ENCODE results near the gene MCM3AP. TPM values are rescaled to one million over a fixed set of nuclear protein-coding genes. Genes with fewer than 3 reads are reported as not detected.
A peak's percentile ranks its signal among the peaks of the same experiment; 100 is the strongest.
"Not testable (repeated sequence)": the region's sequence is repeated elsewhere in the genome, so short reads cannot be mapped to it uniquely, and the experiment has no call there.

Gene MCM3AP
- polyA plus RNA-seq, 6 donors from 2014 or later: 16.3 to 57.9 (median 38.9) TPM

DNA sequence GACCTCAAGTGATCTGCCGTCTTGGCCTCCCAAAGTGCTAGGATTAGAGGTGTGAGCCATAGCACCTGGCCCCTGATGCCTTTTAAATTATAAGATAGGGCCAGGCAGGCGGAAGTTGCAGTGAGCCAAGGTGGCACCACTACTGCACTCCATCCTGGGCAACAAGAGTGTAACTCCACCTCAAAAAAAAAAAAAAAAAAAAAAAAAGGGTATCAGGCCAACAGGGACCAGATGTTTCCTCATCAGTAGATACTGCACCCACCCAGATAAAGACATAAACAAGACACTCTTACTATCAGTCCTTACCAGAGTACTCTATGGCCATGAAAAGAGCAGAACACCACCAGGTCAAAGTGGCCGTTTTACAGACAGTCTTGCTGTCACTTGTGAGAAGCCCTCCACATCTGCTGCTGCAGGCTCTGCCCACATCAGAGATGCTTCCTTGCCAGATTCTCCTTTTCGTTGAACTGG lies 35.0 kb upstream of the MCM3AP start:
- Mint-ChIP-seq H3K4me1 (peaks cover 3 to 26% (median 8%) of the 10 kb centered on the region in 3 donors), H3K27ac (peak overlapping the region in 1 of 6 donors; percentile 50)
- no peak for ATAC-seq (ENCODE audit: low read depth in 2 of 2)

GRCh38 chr21:46319186-46319585 lies 33.8 kb upstream of the MCM3AP start:
- no peaks in the 10 kb centered on the region for H3K36me3 Mint-ChIP-seq
- H3K9me3 Mint-ChIP-seq: no peaks in the 10 kb centered on the region
- H3K27me3 Mint-ChIP-seq: no peaks in the 10 kb centered on the region
- no peak for DNase-seq
- no peak for ATAC-seq (ENCODE audit: low read depth in 2 of 2)
- H3K27ac Mint-ChIP-seq: no peak overlapping the region
- no peak overlapping the region for H3K4me3 Mint-ChIP-seq
- H3K4me1 Mint-ChIP-seq: peaks cover 0 to 23% (median 7%) of the 10 kb centered on the region in 3 donors

More for the DNA sequence above, 35.0 kb upstream of the MCM3AP start:
- Mint-ChIP-seq H3K36me3 (no peaks in the 10 kb centered on the region), H3K27me3 (no peaks in the 10 kb centered on the region), H3K9me3 (no peaks in the 10 kb centered on the region), H3K4me3 (peak overlapping the region in 3 of 8 donors; percentile 38 to 73 (median 66))
- no peak for DNase-seq

DNA sequence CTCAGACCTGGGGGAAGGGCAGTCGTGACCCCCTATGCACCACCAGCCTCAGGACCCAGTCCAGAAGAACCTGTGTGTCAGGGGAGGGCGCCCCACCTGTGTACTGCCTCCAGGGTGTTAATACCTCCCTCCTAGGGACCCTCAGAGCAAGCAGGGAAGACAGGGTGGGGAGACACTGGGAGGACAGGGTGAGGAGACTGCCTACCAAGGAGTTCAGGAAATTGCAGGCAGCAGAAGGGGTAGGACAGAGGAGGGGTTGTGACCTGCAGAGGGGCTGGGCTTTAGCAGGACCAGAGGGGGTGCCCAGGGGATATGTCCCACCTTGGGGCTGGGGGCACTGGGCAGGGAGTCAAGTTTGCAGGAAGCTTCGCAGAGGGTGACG lies 33.0 kb upstream of the MCM3AP start:
- ATAC-seq (ENCODE audit: low read depth in 2 of 2): no peak
- no peaks in the 10 kb centered on the region for H3K27me3 Mint-ChIP-seq
- no peak overlapping the region for H3K4me3 Mint-ChIP-seq
- no peaks in the 10 kb centered on the region for H3K9me3 Mint-ChIP-seq
- no peak for DNase-seq
- H3K27ac Mint-ChIP-seq: no peak overlapping the region
- H3K4me1 Mint-ChIP-seq: peaks cover 0 to 23% (median 3%) of the 10 kb centered on the region in 3 donors
- H3K36me3 Mint-ChIP-seq: no peaks in the 10 kb centered on the region

DNA sequence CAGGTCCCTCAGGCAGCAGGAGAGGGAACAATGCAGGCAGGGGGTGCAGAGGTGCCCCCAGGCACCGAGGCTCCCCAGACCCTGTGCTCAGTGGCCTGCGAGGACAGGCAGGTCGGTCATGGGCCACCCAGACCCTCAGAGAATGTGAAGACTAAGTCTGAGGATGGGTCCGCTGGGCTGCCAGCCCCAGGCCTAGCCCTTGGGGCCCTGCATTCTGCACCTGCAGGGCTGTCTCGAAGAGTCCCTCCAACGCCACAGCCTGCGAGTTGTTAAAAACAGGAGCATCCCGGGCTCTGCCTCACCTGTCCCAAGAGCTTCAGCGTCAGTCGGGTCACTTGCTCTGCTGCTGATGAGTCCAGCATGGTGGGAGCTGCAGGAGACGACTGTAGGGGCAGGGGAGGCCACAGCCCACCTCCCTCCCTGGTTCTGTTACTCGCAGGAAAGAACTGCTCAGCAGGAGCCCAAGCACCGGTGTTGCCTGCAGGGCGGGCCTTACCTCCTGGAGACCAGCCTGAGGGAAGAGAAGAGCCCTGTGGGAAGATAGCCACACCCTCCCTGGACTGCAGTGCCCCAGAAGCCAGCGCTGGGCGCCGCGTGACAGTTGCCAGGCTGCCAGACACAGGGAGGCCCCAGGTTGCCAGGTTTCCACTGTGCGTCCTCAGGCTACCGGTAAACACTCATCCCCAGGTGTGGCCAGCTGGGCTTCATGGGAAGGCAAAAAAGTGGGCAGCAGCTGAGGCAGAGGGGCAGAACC lies 32.5 kb upstream of the MCM3AP start:
- no peak for DNase-seq
- peaks cover 0 to 19% (median 3%) of the 10 kb centered on the region in 3 donors for H3K4me1 Mint-ChIP-seq
- no peak overlapping the region for H3K27ac Mint-ChIP-seq
- ATAC-seq (ENCODE audit: low read depth in 2 of 2): no peak
- no peaks in the 10 kb centered on the region for H3K9me3 Mint-ChIP-seq
- no peaks in the 10 kb centered on the region for H3K27me3 Mint-ChIP-seq
- no peaks in the 10 kb centered on the region for H3K36me3 Mint-ChIP-seq
- H3K4me3 Mint-ChIP-seq: no peak overlapping the region

GRCh38 chr21:46316708-46317324 lies 31.4 kb upstream of the MCM3AP start:
- DNase-seq: no peak
- no peak overlapping the region for H3K27ac Mint-ChIP-seq

GRCh38 chr21:46314441-46315020 lies 29.1 kb upstream of the MCM3AP start:
- Mint-ChIP-seq H3K36me3 (no peaks in the 10 kb centered on the region), H3K4me3 (no peak overlapping the region), H3K4me1 (no peaks in the 10 kb centered on the region), H3K27ac (no peak overlapping the region), H3K9me3 (no peaks in the 10 kb centered on the region), H3K27me3 (no peaks in the 10 kb centered on the region)
- ATAC-seq (ENCODE audit: low read depth in 2 of 2) (no peak), DNase-seq (no peak)

More at GRCh38 chr21:46316708-46317324, 31.4 kb upstream of the MCM3AP start:
- no peaks in the 10 kb centered on the region for H3K27me3 Mint-ChIP-seq
- H3K4me3 Mint-ChIP-seq: no peak overlapping the region
- no peaks in the 10 kb centered on the region for H3K9me3 Mint-ChIP-seq
- peaks cover 0 to 9% (median 3%) of the 10 kb centered on the region in 3 donors for H3K4me1 Mint-ChIP-seq
- ATAC-seq (ENCODE audit: low read depth in 2 of 2): no peak
- no peaks in the 10 kb centered on the region for H3K36me3 Mint-ChIP-seq

DNA sequence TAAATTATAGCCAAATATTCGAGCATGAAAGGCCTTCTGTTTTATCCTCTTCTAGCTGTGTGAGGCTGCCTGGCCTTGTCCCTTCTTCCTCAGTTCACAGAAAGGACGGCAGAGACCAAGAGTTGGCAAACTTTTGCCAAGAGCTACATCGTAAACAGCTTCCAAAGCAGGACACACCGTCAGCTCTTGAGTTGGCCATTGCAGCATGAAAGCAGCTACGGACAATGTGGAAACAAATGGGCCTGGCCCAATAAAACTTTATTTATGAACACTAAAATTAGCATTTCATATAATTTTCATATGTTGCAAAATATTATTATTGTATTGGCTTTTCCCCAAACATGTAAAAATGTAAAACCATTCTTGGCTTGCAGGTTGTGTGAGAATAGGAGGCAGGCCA lies 27.5 kb upstream of the MCM3AP start:
- no peak for DNase-seq
- no peaks in the 10 kb centered on the region for H3K9me3 Mint-ChIP-seq
- H3K4me1 Mint-ChIP-seq: no peaks in the 10 kb centered on the region
- no peaks in the 10 kb centered on the region for H3K36me3 Mint-ChIP-seq
- no peaks in the 10 kb centered on the region for H3K27me3 Mint-ChIP-seq
- H3K4me3 Mint-ChIP-seq: no peak overlapping the region
- H3K27ac Mint-ChIP-seq: no peak overlapping the region
- ATAC-seq (ENCODE audit: low read depth in 2 of 2): no peak

DNA sequence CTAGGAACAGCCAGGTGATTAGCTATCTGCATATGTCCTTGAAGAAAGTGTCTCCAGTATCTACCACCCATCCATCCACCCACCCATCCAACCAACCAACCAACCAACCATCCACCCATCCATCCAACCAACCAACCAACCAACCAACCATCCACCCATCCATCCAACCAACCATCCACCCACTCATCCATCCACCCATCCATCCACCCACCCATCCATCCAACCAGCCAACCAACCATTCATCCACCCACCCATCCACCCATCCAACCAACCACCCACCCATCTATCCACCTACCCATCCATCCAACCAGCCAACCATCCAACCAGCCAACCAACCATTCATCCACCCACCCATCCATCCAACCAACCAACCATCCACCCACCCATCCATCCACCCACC lies 26.2 kb upstream of the MCM3AP start:
- Mint-ChIP-seq H3K36me3 (no peaks in the 10 kb centered on the region), H3K27me3 (no peaks in the 10 kb centered on the region), H3K27ac (no peak overlapping the region), H3K9me3 (no peaks in the 10 kb centered on the region), H3K4me1 (no peaks in the 10 kb centered on the region), H3K4me3 (no peak overlapping the region)
- DNase-seq (no peak), ATAC-seq (ENCODE audit: low read depth in 2 of 2) (no peak)

DNA sequence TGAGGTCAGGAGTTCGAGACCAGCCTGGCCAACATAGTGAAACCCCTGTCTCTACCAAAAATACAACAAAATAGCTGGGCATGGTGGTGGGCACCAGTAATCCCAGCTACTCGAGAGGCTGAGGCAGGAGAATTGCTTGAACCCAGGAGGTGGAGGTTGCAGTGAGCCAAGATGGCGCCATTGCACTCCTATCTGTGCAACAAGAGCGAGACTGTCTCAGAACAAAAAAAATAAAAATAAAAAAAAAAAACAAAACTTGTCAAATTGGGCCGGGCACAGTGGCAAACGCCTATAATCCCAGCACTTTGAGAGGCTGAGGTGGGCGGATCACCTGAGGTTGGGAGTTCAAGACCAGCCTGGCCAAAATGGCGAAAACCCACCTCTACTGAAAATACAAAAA lies 24.8 kb upstream of the MCM3AP start:
- not testable (repeated sequence) for ATAC-seq (ENCODE audit: low read depth in 2 of 2); DNase-seq; H3K4me3 Mint-ChIP-seq; H3K27ac Mint-ChIP-seq; H3K9me3 Mint-ChIP-seq; H3K27me3 Mint-ChIP-seq; H3K4me1 Mint-ChIP-seq; H3K36me3 Mint-ChIP-seq

DNA sequence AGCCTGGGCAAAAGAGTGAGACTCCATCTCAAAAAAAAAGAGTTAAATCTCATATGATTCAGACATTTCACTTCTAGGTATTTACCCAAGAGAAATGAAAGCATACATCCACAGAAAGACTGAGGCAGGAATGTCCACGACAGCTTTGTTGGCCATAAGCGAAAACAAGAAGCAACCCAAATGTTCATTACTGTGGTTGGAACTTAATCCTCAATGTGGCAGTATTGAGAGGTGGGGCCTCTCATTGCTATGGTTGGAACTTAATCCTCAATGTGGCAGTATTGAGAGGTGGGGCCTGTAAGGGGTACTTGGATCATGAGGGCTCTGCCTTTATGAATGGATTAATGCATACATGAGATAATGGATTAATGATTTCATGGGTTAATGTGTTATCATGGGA lies 23.0 kb upstream of the MCM3AP start:
- no peaks in the 10 kb centered on the region for H3K4me1 Mint-ChIP-seq

GRCh38 chr21:46307625-46308024 lies 22.2 kb upstream of the MCM3AP start:
- H3K4me3 Mint-ChIP-seq: no peak overlapping the region
- H3K36me3 Mint-ChIP-seq: peaks cover 0 to 7% of the 10 kb centered on the region in 2 donors
- no peak for DNase-seq
- no peaks in the 10 kb centered on the region for H3K27me3 Mint-ChIP-seq
- no peaks in the 10 kb centered on the region for H3K9me3 Mint-ChIP-seq
- H3K27ac Mint-ChIP-seq: no peak overlapping the region
- H3K4me1 Mint-ChIP-seq: no peaks in the 10 kb centered on the region
- no peak for ATAC-seq (ENCODE audit: low read depth in 2 of 2)

More for the DNA sequence above, 23.0 kb upstream of the MCM3AP start:
- Mint-ChIP-seq H3K27me3 (no peaks in the 10 kb centered on the region), H3K36me3 (peaks cover 0 to 7% of the 10 kb centered on the region in 2 donors), H3K27ac (no peak overlapping the region), H3K4me3 (no peak overlapping the region), H3K9me3 (no peaks in the 10 kb centered on the region)
- no peak for ATAC-seq (ENCODE audit: low read depth in 2 of 2)
- no peak for DNase-seq

- no peak overlapping the region for H3K27ac Mint-ChIP-seq
- H3K4me3 Mint-ChIP-seq: no peak overlapping the region
- peaks cover 0 to 7% of the 10 kb centered on the region in 2 donors for H3K36me3 Mint-ChIP-seq
- no peaks in the 10 kb centered on the region for H3K4me1 Mint-ChIP-seq
- H3K27me3 Mint-ChIP-seq: no peaks in the 10 kb centered on the region
- no peak for ATAC-seq (ENCODE audit: low read depth in 2 of 2)
- no peaks in the 10 kb centered on the region for H3K9me3 Mint-ChIP-seq
- DNase-seq: no peak
These were observed 19.5 kb upstream of the MCM3AP start for GRCh38 chr21:46304955-46305354.

DNA sequence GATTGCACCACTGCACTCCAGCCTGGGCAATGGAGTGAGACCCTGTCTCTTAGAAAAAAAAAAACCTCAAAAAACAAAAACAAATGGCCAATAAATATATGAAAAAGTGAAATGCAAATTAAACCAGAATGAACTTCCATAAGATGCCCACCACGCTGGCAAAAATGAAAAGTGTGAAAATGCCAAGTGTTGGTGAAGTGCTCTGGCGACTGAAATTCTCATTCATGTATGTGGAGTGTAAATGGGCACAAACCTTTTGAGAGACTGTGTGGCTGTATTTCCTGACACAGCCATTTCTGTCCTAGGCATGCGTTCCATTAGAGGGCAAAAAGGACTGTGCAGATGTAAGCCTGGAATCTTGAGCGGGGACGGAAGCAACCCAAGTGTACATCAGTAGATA lies 19.0 kb upstream of the MCM3AP start:
- Mint-ChIP-seq H3K27ac (no peak overlapping the region), H3K36me3 (peaks cover 0 to 7% of the 10 kb centered on the region in 2 donors), H3K4me3 (no peak overlapping the region), H3K27me3 (no peaks in the 10 kb centered on the region), H3K9me3 (no peaks in the 10 kb centered on the region), H3K4me1 (no peaks in the 10 kb centered on the region)
- no peak for DNase-seq
- ATAC-seq (ENCODE audit: low read depth in 2 of 2): no peak

DNA sequence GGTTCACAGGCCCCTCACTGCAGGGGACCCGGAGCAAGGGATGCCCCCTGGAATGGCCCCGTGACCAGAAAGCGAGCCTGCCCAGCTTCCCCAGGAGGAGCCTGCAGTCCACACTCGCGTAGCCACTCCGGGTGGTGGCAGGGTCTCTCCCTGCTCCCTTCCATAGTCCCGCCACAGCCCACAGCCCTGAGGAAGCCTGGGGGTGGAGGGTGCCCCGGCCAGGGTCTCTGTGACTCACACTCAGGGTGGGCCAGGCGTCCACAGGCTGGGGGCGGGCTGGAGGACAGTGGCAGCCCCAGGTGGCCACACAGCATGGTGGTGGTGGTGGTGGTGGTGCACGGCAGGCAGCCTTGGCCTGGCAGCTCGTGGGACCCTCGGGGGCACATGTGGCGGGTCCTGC lies 16.3 kb upstream of the MCM3AP start:
- no peak for ATAC-seq (ENCODE audit: low read depth in 2 of 2)
- H3K36me3 Mint-ChIP-seq: peaks cover 0 to 7% of the 10 kb centered on the region in 2 donors
- peaks cover 0 to 2% (median 0%) of the 10 kb centered on the region in 7 donors for H3K9me3 Mint-ChIP-seq
- no peak for DNase-seq
- no peak overlapping the region for H3K27ac Mint-ChIP-seq
- H3K27me3 Mint-ChIP-seq: no peaks in the 10 kb centered on the region
- H3K4me3 Mint-ChIP-seq: no peak overlapping the region
- peaks cover 3 to 7% (median 6%) of the 10 kb centered on the region in 3 donors for H3K4me1 Mint-ChIP-seq
